Measurements from ENCODE around the gene SLC7A9.

SLC7A9 gene

DNA sequence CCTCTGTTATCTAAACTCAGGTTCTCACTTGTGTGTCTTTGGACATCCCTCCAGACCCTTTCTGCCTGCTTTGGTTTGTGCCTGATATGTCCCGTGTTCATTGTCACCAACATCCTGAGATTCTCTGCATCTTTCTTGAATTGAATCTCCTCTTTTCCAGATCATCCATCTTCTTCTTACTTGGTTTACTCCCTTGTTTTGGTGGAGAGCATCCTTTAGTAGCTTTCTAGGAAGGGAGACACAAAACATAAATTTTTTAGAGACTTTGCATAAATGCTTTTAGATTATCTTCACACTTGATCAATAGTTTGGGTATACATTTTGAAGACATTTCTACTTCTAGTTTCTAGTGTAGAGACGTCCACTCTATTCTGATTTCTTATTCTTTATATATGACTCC, 88.3 kb downstream of the SLC7A9 start:
- no peaks in the 10 kb centered on the region for H3K27me3 ChIP-seq (ENCODE audit: insufficient read depth, low read depth, severe bottlenecking)
- no peak overlapping the region for H3K4me3 ChIP-seq (ENCODE audit: low read depth, low read length)
- no peak for DNase-seq
- no peaks in the 10 kb centered on the region for H3K9me3 ChIP-seq (ENCODE audit: severe bottlenecking)
- H3K36me3 ChIP-seq: no peaks in the 10 kb centered on the region
- TF ChIP-seq, protein P1, sequence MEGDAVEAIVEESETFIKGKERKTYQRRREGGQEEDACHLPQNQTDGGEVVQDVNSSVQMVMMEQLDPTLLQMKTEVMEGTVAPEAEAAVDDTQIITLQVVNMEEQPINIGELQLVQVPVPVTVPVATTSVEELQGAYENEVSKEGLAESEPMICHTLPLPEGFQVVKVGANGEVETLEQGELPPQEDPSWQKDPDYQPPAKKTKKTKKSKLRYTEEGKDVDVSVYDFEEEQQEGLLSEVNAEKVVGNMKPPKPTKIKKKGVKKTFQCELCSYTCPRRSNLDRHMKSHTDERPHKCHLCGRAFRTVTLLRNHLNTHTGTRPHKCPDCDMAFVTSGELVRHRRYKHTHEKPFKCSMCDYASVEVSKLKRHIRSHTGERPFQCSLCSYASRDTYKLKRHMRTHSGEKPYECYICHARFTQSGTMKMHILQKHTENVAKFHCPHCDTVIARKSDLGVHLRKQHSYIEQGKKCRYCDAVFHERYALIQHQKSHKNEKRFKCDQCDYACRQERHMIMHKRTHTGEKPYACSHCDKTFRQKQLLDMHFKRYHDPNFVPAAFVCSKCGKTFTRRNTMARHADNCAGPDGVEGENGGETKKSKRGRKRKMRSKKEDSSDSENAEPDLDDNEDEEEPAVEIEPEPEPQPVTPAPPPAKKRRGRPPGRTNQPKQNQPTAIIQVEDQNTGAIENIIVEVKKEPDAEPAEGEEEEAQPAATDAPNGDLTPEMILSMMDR (IDR thresholded peaks at IDR 0.05; ENCODE audit: low read depth, low read length): no peak
- H3K27ac ChIP-seq: no peak overlapping the region
